Trophoblast cell (in vitro differentiated cells and primary cell): ENCODE measurements around the gene URB1.

ENCODE experiments used
- DNase-seq, 2 donors: peaks; one replicate each; pipeline ENCODE4 v3.0.0-alpha.2; 2016
- H2AFZ ChIP-seq: 2 replicates; pipeline ENCODE4 v1.6.1; 2013; ENCODE audit warnings: low read length, moderate library complexity, mild to moderate bottlenecking; ENCODE audit not compliant: insufficient read depth, poor library complexity
- H2AK5ac ChIP-seq: 2 replicates; pipeline ENCODE4 v1.6.1; 2013; ENCODE audit warnings: mild to moderate bottlenecking, low read length
- H2BK120ac ChIP-seq: 2 replicates; pipeline ENCODE4 v1.6.1; 2013; ENCODE audit warnings: low read length, mild to moderate bottlenecking, moderate library complexity; ENCODE audit not compliant: insufficient read depth, poor library complexity
- H2BK12ac ChIP-seq: 2 replicates; pipeline ENCODE4 v1.6.1; 2013; ENCODE audit warnings: mild to moderate bottlenecking, low read length, moderate library complexity
- H2BK5ac ChIP-seq: 2 replicates; pipeline ENCODE4 v1.6.1; 2013; ENCODE audit warnings: low read length, low read depth, moderate library complexity, mild to moderate bottlenecking; ENCODE audit not compliant: poor library complexity
- H3K14ac ChIP-seq: 2 replicates; pipeline ENCODE4 v1.6.1; 2013; ENCODE audit warnings: mild to moderate bottlenecking, low read length
- H3K18ac ChIP-seq: 2 replicates; pipeline ENCODE4 v1.6.1; 2013; ENCODE audit warnings: mild to moderate bottlenecking, low read length
- H3K23ac ChIP-seq: 2 replicates; pipeline ENCODE4 v1.6.1; 2013; ENCODE audit warnings: low read length
- H3K27ac ChIP-seq: 2 replicates; pipeline ENCODE4 v1.5.1; 2013; ENCODE audit warnings: low read depth, mild to moderate bottlenecking, inconsistent platforms, low read length, moderate library complexity
- H3K27me3 ChIP-seq: 2 replicates; pipeline ENCODE4 v1.6.1; 2013; ENCODE audit warnings: inconsistent platforms, mild to moderate bottlenecking, low read length, moderate library complexity; ENCODE audit not compliant: insufficient read depth
- H3K36me3 ChIP-seq, 2 experiments: 1 replicate in 1 of 2; 2 replicates in 1 of 2; pipeline ENCODE4 v1.6.1; 2013; ENCODE audit warnings: low read length in 2 of 2, mild to moderate bottlenecking in 2 of 2, moderate library complexity in 1 of 2; ENCODE audit not compliant: insufficient read depth in 2 of 2, control insufficient read depth in 1 of 2
- H3K4ac ChIP-seq: 2 replicates; pipeline ENCODE4 v1.6.1; 2013; ENCODE audit warnings: low read depth, mild to moderate bottlenecking, low read length, moderate library complexity
- H3K4me1 ChIP-seq, 2 experiments: 1 replicate in 1 of 2; 2 replicates in 1 of 2; pipeline ENCODE4 v1.6.1; 2013; ENCODE audit warnings: low read length in 2 of 2, mild to moderate bottlenecking in 2 of 2, moderate library complexity in 1 of 2; ENCODE audit not compliant: insufficient read depth in 2 of 2, control insufficient read depth in 1 of 2
- H3K4me2 ChIP-seq: 2 replicates; pipeline ENCODE4 v1.6.1; 2013; ENCODE audit warnings: inconsistent platforms, mild to moderate bottlenecking, low read length, moderate library complexity
- H3K4me3 ChIP-seq: 2 replicates; pipeline ENCODE4 v1.5.1; 2013; ENCODE audit warnings: mild to moderate bottlenecking, low read depth, low read length, inconsistent platforms
- H3K79me1 ChIP-seq: one replicate; pipeline ENCODE4 v1.6.1; 2013; ENCODE audit warnings: low read length
- H3K79me2 ChIP-seq: 2 replicates; pipeline ENCODE4 v1.6.1; 2013; ENCODE audit warnings: low read length, mild to moderate bottlenecking; ENCODE audit not compliant: control insufficient read depth, insufficient read depth, poor library complexity
- H3K9ac ChIP-seq: 2 replicates; pipeline ENCODE4 v1.6.1; 2013; ENCODE audit warnings: mild to moderate bottlenecking, low read length
- H3K9me3 ChIP-seq: 2 replicates; pipeline ENCODE4 v1.6.1; 2013; ENCODE audit warnings: low read depth, mild to moderate bottlenecking, control low read depth, inconsistent platforms, low read length; ENCODE audit not compliant: insufficient read depth
- H4K12ac ChIP-seq: 2 replicates; pipeline ENCODE4 v1.6.1; 2013; ENCODE audit warnings: low read depth, mild to moderate bottlenecking, low read length, moderate library complexity
- H4K8ac ChIP-seq: 2 replicates; pipeline ENCODE4 v1.6.1; 2013; ENCODE audit warnings: low read depth, mild to moderate bottlenecking, low read length, moderate library complexity
- H4K91ac ChIP-seq: one replicate; pipeline ENCODE4 v1.6.1; 2013; ENCODE audit warnings: low read depth, mild to moderate bottlenecking, low read length, moderate library complexity
- WGBS: extraction: QIAGEN DNeasy Blood & Tissue Kit; methylation state at CpG from one replicate; pipeline ENCODE4 v1.1.7; 2013; ENCODE audit warnings: missing lambda C conversion rate; ENCODE audit not compliant: insufficient read length, insufficient coverage; ENCODE audit errors: extremely low coverage; 5-methylcytosine and 5-hydroxymethylcytosine counted together

URB1 gene

GRCh38 chr21:32377991-32378390 lies 14.8 kb downstream of the URB1 start:
- H3K14ac ChIP-seq, result no peak overlapping the region
- no CpG with 5 or more reads among the region's 7 CpGs for WGBS

GRCh38 chr21:32377506-32377905 lies 15.3 kb downstream of the URB1 start:
- DNase-seq, result no peak
- Histone ChIP-seq H2BK12ac (no peak overlapping the region), H3K23ac (no peak overlapping the region), H3K36me3 (peaks cover 11 to 20% of the 10 kb centered on the region in 2 experiments), H4K91ac (no peak overlapping the region), H4K12ac (no peak overlapping the region), H3K9ac (no peak overlapping the region), H2AFZ (no peak overlapping the region), H3K14ac (no peak overlapping the region), H3K79me2 (no peaks in the 10 kb centered on the region), H3K4ac (no peak overlapping the region), H4K8ac (no peak overlapping the region), H3K27ac (no peak overlapping the region), H3K4me1 (no peaks in the 10 kb centered on the region), H3K79me1 (no peaks in the 10 kb centered on the region), H3K4me3 (no peak overlapping the region), H3K4me2 (no peak overlapping the region), H2AK5ac (no peak overlapping the region), H2BK5ac (no peak overlapping the region), H3K27me3 (no peaks in the 10 kb centered on the region), H3K9me3 (no peaks in the 10 kb centered on the region), H2BK120ac (no peak overlapping the region), H3K18ac (no peak overlapping the region)
- WGBS, result no CpG with 5 or more reads among the region's 8 CpGs

More at GRCh38 chr21:32377991-32378390, 14.8 kb downstream of the URB1 start:
- H3K18ac ChIP-seq, result no peak overlapping the region
- no peak overlapping the region for H2AFZ ChIP-seq
- H3K36me3 ChIP-seq, result peaks cover 13 to 24% of the 10 kb centered on the region in 2 experiments
- no peak for DNase-seq
- no peak overlapping the region for H3K27ac ChIP-seq
- H3K9me3 ChIP-seq, result no peaks in the 10 kb centered on the region
- H3K4me3 ChIP-seq, result no peak overlapping the region
- H4K12ac ChIP-seq, result no peak overlapping the region
- no peak overlapping the region for H2BK5ac ChIP-seq
- H3K4ac ChIP-seq, result no peak overlapping the region
- no peak overlapping the region for H4K91ac ChIP-seq
- no peak overlapping the region for H3K4me2 ChIP-seq
- no peak overlapping the region for H2AK5ac ChIP-seq
- H3K23ac ChIP-seq, result no peak overlapping the region
- H3K79me2 ChIP-seq, result no peaks in the 10 kb centered on the region
- H2BK120ac ChIP-seq, result no peak overlapping the region
- H4K8ac ChIP-seq, result no peak overlapping the region
- H3K9ac ChIP-seq, result no peak overlapping the region
- no peaks in the 10 kb centered on the region for H3K4me1 ChIP-seq
- no peak overlapping the region for H2BK12ac ChIP-seq
- no peaks in the 10 kb centered on the region for H3K79me1 ChIP-seq
- H3K27me3 ChIP-seq, result no peaks in the 10 kb centered on the region

- Histone ChIP-seq H3K4ac (no peak overlapping the region), H3K23ac (no peak overlapping the region), H3K27me3 (no peaks in the 10 kb centered on the region), H3K79me1 (no peaks in the 10 kb centered on the region), H3K79me2 (no peaks in the 10 kb centered on the region), H2AK5ac (no peak overlapping the region), H3K4me1 (no peaks in the 10 kb centered on the region), H3K4me3 (no peak overlapping the region), H3K4me2 (no peak overlapping the region), H4K8ac (no peak overlapping the region), H4K91ac (no peak overlapping the region), H2BK12ac (no peak overlapping the region), H3K27ac (no peak overlapping the region), H3K9ac (no peak overlapping the region), H3K14ac (no peak overlapping the region), H3K9me3 (no peaks in the 10 kb centered on the region), H2AFZ (no peak overlapping the region), H2BK5ac (no peak overlapping the region), H2BK120ac (no peak overlapping the region), H3K18ac (no peak overlapping the region), H3K36me3 (peaks cover 11 to 28% of the 10 kb centered on the region in 2 experiments), H4K12ac (no peak overlapping the region)
- no CpG with 5 or more reads among the region's 3 CpGs for WGBS
- DNase-seq, result no peak
Observed at GRCh38 chr21:32372755-32373154, 20.1 kb downstream of the URB1 start.

GRCh38 chr21:32371913-32372314 lies 20.9 kb downstream of the URB1 start:
- no peak overlapping the region for H2AK5ac ChIP-seq
- no peak overlapping the region for H3K9ac ChIP-seq
- no peaks in the 10 kb centered on the region for H3K79me2 ChIP-seq
- no peaks in the 10 kb centered on the region for H3K4me1 ChIP-seq
- no peaks in the 10 kb centered on the region for H3K27me3 ChIP-seq
- no peaks in the 10 kb centered on the region for H3K9me3 ChIP-seq
- H4K12ac ChIP-seq, result no peak overlapping the region
- no peak overlapping the region for H4K91ac ChIP-seq
- no peak overlapping the region for H3K4me2 ChIP-seq
- H3K36me3 ChIP-seq, result peaks cover 9 to 26% of the 10 kb centered on the region in 2 experiments
- WGBS, result no CpG with 5 or more reads among the region's 6 CpGs
- no peak overlapping the region for H3K27ac ChIP-seq
- H3K4me3 ChIP-seq, result no peak overlapping the region
- no peak overlapping the region for H2BK12ac ChIP-seq
- H2AFZ ChIP-seq, result no peak overlapping the region
- H2BK5ac ChIP-seq, result no peak overlapping the region
- H3K23ac ChIP-seq, result no peak overlapping the region
- no peak overlapping the region for H3K18ac ChIP-seq
- no peak overlapping the region for H4K8ac ChIP-seq
- H3K14ac ChIP-seq, result no peak overlapping the region
- no peak overlapping the region for H2BK120ac ChIP-seq
- DNase-seq, result peak; percentile 16 to 48
- H3K4ac ChIP-seq, result no peak overlapping the region
- no peaks in the 10 kb centered on the region for H3K79me1 ChIP-seq
